Measurements from ENCODE around the gene DSCAM.

DNA sequence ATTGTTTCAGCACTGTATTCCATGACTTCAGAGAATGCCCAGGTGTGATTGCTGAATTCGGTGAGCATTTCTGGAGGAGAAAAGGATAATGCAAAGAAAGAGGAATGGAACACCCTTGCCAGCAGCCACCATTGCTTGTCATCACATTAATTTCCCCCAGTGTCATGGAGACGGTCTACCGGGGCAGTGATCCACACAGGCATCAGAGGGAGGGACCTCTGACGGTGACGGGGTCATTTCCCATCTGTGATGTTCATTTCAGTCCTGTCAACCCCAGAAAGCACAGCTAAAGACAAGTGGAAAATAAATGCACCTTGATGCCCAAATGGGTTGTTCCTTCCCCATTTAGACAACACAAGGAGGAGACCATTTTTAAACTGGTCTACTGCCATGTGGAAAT is 603.3 kb downstream of the DSCAM start:
- no peak for TF ChIP-seq POLR2A (IDR thresholded peaks at IDR 0.05)
- TF ChIP-seq, protein P1, sequence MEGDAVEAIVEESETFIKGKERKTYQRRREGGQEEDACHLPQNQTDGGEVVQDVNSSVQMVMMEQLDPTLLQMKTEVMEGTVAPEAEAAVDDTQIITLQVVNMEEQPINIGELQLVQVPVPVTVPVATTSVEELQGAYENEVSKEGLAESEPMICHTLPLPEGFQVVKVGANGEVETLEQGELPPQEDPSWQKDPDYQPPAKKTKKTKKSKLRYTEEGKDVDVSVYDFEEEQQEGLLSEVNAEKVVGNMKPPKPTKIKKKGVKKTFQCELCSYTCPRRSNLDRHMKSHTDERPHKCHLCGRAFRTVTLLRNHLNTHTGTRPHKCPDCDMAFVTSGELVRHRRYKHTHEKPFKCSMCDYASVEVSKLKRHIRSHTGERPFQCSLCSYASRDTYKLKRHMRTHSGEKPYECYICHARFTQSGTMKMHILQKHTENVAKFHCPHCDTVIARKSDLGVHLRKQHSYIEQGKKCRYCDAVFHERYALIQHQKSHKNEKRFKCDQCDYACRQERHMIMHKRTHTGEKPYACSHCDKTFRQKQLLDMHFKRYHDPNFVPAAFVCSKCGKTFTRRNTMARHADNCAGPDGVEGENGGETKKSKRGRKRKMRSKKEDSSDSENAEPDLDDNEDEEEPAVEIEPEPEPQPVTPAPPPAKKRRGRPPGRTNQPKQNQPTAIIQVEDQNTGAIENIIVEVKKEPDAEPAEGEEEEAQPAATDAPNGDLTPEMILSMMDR (IDR thresholded peaks at IDR 0.05), result no peak
